HG02938 (cell line): Measurements from ENCODE around the gene LRRC56.

ENCODE experiments used
- ATAC-seq: cut with Tn5 transposase; IDR thresholded peaks from one replicate; pipeline ENCODE4 v1.9.1; 2021; ENCODE audit warnings: mild to moderate bottlenecking, moderate library complexity; ENCODE audit not compliant: unreplicated experiment

Gene LRRC56, protein sequence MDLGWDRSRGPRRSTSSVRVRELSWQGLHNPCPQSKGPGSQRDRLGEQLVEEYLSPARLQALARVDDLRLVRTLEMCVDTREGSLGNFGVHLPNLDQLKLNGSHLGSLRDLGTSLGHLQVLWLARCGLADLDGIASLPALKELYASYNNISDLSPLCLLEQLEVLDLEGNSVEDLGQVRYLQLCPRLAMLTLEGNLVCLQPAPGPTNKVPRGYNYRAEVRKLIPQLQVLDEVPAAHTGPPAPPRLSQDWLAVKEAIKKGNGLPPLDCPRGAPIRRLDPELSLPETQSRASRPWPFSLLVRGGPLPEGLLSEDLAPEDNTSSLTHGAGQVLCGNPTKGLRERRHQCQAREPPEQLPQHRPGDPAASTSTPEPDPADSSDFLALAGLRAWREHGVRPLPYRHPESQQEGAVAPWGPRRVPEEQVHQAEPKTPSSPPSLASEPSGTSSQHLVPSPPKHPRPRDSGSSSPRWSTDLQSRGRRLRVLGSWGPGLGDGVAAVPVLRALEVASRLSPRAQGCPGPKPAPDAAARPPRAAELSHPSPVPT

DNA sequence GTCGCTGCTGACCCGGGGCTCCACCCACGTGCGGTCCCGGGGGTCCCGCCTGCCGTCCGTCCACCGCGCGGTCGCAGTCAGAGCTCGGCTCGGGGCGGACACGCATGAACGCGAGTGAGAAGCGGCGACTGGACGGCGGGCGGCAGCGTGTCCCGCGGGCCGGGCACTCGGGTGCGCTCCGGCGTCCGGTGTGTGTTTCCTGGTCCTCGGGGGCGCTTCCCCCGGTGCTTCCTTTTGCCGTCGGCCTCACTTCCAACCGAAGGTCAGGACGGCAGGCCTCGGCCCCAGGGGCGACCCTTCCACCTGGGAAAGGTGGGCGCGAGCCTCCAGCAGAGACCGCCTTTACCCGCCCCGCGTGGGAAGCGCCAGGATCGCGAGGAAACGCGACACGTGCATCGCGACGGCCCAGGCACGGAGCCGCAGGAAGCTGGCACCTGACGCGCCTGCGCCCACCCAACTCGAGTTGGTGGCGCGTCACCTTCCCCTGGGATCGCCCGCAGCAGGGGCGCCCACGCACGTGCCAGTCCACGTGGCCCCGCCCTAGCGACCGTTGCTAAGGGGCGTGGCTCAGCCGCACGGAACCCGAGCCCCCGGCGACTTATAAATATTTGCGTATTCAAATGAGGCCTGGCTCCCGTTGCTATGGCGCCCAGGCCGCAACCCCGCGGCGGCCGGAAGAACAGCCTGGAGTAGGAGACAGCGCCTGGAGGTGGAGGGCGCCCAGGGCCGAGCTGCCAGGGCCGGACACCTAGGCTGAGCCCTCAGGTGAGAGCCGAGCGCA is at the start of gene LRRC56:
Gene LRRC56 (plus strand): TSS at position 687 of the 781 bp plus-strand sequence. CDS start 3,158 bp downstream, outside the sequence.
- peak; percentile 52 for ATAC-seq

DNA sequence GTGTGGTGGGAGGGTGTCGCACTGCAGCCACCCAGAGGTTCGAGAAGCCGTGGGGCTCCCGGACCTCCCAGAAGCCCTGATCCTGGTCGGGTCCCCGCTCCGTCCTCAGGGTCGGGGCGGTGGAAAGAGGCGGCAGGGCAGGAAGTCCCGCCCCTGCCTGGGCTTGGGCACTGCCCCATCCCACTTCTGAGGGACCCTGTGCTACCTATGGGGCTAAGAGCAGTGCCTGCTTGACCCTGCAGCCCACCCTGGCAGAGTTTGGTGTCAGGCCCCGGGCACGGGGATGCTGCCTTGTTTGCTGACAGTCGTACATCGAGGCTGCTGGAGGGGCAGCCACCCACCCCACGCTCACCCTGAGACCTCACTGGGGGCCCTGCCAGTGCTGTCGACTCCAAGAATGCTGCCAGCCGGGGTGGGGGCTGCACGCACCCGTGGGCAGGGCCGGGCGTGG is 49.7 kb upstream of the LRRC56 start:
- ATAC-seq = no peak

GRCh38 chr11:488062-488461 is 49.3 kb upstream of the LRRC56 start:
- no peak for ATAC-seq

- no peak for ATAC-seq
These were observed 48.7 kb upstream of the LRRC56 start for GRCh38 chr11:488579-488978.

DNA sequence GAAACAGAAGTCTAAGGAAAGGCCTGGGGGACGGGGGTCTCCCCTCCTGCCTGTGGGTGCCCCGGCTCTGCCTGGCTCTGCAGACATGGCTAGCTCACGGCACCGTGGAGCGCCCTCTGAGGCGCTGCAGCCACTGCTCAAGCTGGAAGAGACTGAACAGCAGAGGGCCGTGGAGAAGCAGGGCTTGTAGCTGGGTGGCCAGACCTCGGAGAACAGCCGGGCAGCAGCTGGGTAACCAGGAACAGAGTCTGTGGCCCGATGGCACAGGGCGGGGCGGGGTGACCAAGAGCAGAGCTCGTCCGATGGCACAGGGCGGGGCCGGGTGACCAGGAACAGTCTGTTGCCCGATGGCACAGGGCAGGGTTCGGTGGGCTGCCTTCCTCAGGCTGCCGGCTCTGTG is 48.3 kb upstream of the LRRC56 start:
- no peak for ATAC-seq

- ATAC-seq = no peak
These were observed 47.6 kb upstream of the LRRC56 start for GRCh38 chr11:489610-490185.

- no peak for ATAC-seq
These were observed 47.0 kb upstream of the LRRC56 start for GRCh38 chr11:490186-490929.

GRCh38 chr11:490930-491260 is 46.4 kb upstream of the LRRC56 start:
- no peak for ATAC-seq

DNA sequence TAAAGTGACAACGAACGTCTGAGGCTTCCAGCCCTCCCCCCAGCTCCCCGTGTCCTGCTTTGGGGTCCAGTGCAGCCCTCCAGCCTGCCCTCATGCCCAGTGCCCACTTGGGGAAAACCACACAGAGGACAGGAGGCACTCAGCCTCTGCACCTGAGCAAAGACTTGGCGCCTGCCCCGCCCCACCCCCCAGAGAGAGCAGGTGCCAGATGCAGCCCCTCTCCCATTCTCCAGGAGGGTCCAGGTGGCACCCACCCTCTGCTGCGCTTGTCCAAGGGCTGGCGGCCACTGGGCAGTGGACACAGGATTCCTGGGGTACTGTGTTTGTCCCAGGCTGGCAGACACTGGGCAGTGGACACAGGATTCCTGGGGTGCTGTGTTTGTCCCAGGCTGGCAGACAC is 46.0 kb upstream of the LRRC56 start:
- no peak for ATAC-seq

GRCh38 chr11:492427-493226 is 44.7 kb upstream of the LRRC56 start:
- no peak for ATAC-seq

DNA sequence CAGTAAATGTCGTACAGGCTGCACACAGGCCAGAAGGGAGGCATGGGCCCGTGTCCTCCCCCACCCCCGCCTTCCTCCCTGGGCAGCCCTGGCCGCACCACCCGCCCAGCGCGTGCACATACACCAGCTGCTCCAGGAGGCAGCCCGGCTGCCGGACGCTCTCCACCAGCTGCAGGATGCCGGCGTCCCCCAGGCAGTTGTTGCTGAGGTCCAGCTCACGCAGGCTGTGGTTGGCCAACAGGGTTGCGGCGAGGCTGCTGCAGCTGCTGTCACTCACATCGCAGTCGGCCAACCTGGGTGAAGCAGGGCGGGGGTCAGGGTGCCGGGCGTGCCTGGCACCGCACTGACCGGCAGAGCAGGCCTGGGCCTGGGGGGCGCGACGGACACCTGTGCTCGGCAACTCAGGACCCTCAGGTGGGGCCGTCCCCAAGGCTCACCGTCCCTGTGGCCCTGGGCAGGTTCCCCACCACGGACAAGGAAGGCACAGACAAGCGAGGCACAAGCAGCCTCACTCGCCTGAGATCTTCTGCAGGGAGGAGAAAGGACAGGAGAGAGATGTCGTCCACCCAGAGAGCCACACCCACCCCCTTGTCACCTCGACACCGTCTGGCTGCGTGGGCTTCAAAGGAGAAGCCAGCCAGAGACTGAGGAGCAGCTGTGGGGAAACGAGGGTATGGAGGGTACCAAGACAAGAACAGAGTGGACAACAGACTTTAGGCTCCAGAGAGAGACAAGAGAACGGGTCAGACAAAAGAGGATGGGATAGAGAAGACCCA is 42.4 kb upstream of the LRRC56 start:
- ATAC-seq = no peak

DNA sequence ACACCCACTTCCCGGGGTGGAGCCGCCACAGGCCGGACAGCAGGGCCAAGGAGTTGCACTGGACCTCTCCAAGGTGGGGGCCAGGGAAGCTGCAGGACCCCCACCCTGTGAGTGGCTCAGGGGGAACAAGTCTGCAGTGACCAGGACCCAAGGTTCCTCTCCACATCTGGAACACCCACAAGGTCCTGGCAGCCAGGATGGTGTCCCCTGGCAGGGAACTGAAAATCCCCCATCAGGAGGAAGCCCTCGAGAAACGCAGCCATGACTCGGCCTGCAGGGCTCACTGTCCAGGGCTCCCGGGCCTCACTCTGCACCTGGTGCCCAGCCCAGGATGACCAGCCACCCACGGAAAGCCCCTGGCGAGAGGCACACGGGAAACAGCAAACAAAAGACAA is 41.8 kb upstream of the LRRC56 start:
- no peak for ATAC-seq

DNA sequence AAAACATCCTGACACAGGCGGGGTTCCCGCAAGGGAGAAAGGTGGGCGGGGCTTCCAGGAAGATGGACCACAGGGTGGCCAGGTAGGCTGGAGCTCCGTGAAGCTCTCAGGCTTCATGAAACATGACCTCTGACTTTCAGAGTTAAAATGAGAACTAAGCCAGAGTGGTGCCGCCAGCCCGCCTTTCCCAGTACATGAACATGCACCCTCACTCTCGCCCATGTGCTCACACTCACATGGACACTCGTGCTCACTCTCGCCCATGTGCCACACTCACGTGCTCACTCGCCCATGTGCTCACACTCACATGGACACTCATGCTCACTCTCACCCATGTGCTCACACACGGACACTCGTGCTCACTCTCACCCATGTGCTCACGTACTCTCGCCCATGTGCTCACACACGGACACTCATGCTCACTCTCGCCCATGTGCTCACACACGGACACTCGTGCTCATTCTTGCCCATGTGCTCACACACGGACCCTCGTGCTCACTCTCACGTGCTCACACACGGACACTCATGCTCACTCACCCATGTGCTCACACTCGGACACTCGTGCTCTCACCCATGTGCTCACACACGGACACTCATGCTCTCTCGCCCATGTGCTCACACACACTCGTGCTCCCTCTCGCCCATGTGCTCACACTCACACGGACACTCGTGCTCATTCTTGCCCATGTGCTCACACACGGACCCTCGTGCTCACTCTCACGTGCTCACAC is 40.3 kb upstream of the LRRC56 start:
- ATAC-seq = no peak

DNA sequence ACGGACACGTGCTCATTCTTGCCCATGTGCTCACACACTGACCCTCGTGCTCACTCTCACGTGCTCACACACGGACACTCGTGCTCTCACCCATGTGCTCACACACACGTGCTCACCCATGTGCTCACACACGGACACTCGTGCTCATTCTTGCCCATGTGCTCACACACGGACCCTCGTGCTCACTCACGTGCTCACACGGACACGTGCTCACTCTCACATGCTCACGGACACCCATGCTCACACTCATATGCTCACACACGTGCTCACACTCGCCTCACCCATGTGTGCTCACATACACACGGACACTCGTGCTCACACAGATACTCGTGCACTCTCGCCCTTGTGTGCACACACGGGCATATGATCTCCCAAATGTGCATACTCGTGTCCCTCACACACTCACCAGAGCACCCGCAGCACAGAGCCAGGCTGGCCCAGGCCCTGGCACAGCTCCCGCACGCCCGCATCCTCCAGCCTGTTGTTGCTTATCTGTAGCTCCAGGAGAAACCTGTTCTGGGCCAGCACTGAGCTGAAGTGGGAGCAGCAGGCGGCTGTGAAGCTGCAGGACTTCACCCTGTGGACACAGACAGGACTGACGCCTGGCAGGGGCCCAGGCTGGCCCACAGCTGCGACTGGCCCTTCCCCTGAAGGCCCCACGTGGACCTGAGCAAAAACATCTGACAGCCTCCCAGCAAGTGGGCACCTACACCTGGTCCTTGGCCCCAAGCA is 39.6 kb upstream of the LRRC56 start:
- no peak for ATAC-seq

DNA sequence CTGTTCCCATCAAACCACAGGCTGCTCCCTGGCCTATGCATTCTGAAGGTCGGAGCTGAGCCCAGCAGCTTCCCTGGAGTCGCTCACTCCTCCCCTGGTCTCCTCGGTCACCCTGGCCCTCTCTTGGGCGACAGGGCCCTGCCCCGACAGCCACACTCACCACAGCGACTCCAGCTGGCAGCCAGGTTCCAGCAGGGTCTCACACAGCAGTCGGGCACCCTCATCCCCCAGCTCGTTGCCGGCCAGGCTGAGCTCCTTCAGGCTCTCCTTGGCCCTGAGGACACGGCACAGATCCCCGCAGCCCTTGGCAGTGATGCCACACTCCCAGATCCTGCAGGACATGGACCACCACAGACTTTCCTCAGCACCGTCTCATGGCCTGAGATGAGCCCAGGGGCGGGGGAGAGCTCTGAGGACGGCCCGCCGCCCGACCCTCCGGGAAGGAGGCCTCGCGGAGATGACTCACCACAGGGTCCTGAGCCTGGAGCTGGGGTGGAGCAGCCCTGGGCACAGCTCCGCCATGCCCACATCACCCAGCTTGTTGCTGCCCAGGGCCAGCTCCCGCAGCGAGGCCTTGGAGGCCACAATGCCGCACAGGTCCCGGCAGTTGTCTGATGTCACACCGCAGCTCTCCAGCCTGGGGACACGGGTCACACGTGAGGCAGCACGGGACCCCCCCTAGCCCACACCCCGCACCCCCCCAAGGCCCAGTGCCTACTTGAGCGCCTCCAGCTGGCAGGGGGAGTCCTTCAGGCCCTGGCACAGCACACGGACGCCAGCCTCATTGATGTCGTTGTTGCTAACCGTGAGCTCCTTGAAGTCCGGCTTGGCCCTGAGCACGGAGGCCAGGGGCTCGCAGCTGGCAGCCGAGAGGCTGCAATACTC is 38.8 kb upstream of the LRRC56 start:
- ATAC-seq = no peak

DNA sequence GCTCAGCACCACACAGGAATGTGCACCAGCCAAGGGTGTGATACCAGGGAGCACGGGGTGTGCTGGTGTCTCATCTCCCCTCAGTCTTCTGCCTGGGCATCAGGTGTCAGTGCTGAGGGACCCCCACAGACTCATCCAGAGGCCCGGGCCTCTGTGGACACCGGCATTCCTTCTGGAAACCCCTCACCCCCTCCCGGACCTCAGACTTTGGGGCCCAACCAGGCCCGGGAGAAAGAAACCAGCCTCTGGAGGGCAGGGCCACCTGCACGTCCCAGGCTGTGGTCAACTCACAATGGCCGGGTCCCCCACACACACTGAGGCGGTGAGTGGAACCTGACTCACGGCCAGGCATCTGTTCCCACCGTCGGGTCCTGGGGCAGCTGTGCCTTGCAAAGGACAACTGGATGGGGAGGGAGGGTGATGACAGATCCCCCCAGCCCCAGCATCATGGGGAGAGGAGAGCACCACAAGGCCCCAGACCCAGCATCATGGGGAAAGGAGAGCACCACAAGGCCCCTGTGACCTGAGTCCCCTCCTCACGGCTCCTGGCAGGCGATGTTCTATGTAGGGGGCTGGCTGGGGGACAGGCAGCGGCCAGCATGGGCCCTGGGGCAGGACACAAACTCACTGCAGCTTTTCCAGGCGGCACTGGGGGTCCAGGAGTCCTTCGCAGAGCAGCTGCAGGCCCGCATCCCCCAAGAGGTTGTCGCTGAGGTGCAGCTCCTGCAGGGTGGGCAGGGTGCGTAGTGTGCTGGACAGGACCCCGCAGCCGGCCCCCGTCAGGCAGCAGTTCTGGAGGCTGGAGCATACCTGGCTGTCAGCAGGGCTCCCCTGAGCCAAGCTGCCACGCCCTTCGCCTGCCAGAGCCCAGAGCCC is 37.9 kb upstream of the LRRC56 start:
- no peak for ATAC-seq
